ENCODE results near the gene SNED1.

GRCh38 chr2:241140445-241140840 lies 142.0 kb downstream of the SNED1 start:
- TF ChIP-seq CTCF (optimal IDR thresholded peaks at IDR 0.05 in 1 of 3, IDR thresholded peaks at IDR 0.05 in 1 of 3, conservative IDR thresholded peaks at IDR 0.05 in 1 of 3; ENCODE audit: extremely low read depth in 1 of 3, insufficient read depth in 2 of 3, low read length in 3 of 3): no peak
- no peak for TF ChIP-seq EZH2 (IDR thresholded peaks at IDR 0.05; ENCODE audit: low read length)
